ENCODE results near the gene ZBTB44. TPM values are rescaled to one million over a fixed set of nuclear protein-coding genes. Genes with fewer than 3 reads are reported as not detected.
A peak's percentile ranks its signal among the peaks of the same experiment; 100 is the strongest.

ZBTB44 gene
- total RNA-seq, 1 donor from 2014 or later: 43.6 TPM

- H3K4me3 ChIP-seq: no peak overlapping the region
- DNase-seq (ENCODE audit: low spot score): no peak
- no peaks in the 10 kb centered on the region for H4K20me1 ChIP-seq (ENCODE audit: low read depth)
- TF ChIP-seq EZH2phosphoT487 (IDR thresholded peaks at IDR 0.05) (no peak), CTCF (IDR thresholded peaks at IDR 0.05) (no peak), EZH2 (IDR thresholded peaks at IDR 0.05) (no peak)
- H3K4me2 ChIP-seq: no peak overlapping the region
- no peaks in the 10 kb centered on the region for H3K27me3 ChIP-seq
- H3F3A ChIP-seq (ENCODE audit: low read depth): no peaks in the 10 kb centered on the region
- H3K27ac ChIP-seq: no peak overlapping the region
- H3K36me3 Mint-ChIP-seq: no peaks in the 10 kb centered on the region
- H3K4me3 Mint-ChIP-seq: no peak overlapping the region
- no peaks in the 10 kb centered on the region for H3K4me1 Mint-ChIP-seq
- no peaks in the 10 kb centered on the region for H3K4me1 ChIP-seq
- peaks cover 2% of the 10 kb centered on the region for H3K27me3 Mint-ChIP-seq (ENCODE audit: insufficient read depth, low read depth)
- no peaks in the 10 kb centered on the region for H3K36me3 ChIP-seq
- H3K9me3 Mint-ChIP-seq: no peaks in the 10 kb centered on the region
- H3K9me3 ChIP-seq (ENCODE audit: low read depth): no peaks in the 10 kb centered on the region
- H3K79me2 ChIP-seq (ENCODE audit: low read depth): no peaks in the 10 kb centered on the region
- no peak overlapping the region for H3K9ac ChIP-seq
- no peak overlapping the region for H3K27ac Mint-ChIP-seq
- H2AFZ ChIP-seq (replicated peaks): no peak overlapping the region
Observed at GRCh38 chr11:130227373-130227772, 87.3 kb downstream of the ZBTB44 start.

- Mint-ChIP-seq H3K9me3 (no peaks in the 10 kb centered on the region), H3K4me3 (no peak overlapping the region), H3K36me3 (no peaks in the 10 kb centered on the region), H3K27ac (no peak overlapping the region), H3K27me3 (ENCODE audit: insufficient read depth, low read depth) (peaks cover 2% of the 10 kb centered on the region), H3K4me1 (peaks cover 4% of the 10 kb centered on the region)
- Histone ChIP-seq H2AFZ (replicated peaks) (no peak overlapping the region), H3K79me2 (ENCODE audit: low read depth) (no peaks in the 10 kb centered on the region), H3K4me1 (no peaks in the 10 kb centered on the region), H3K9me3 (ENCODE audit: low read depth) (no peaks in the 10 kb centered on the region), H3K36me3 (no peaks in the 10 kb centered on the region), H3K27me3 (no peaks in the 10 kb centered on the region), H4K20me1 (ENCODE audit: low read depth) (no peaks in the 10 kb centered on the region), H3K4me2 (no peak overlapping the region), H3F3A (ENCODE audit: low read depth) (no peaks in the 10 kb centered on the region), H3K4me3 (no peak overlapping the region), H3K27ac (no peak overlapping the region), H3K9ac (no peak overlapping the region)
- no peak for DNase-seq (ENCODE audit: low spot score)
- TF ChIP-seq CTCF (IDR thresholded peaks at IDR 0.05): no peak
- no peak for TF ChIP-seq EZH2 (IDR thresholded peaks at IDR 0.05)
- TF ChIP-seq EZH2phosphoT487 (IDR thresholded peaks at IDR 0.05): no peak
Observed at GRCh38 chr11:130223291-130223971, 91.3 kb downstream of the ZBTB44 start.

GRCh38 chr11:130220311-130221035, 94.2 kb downstream of the ZBTB44 start:
- H3K36me3 Mint-ChIP-seq: no peaks in the 10 kb centered on the region

More at GRCh38 chr11:130220311-130221035, 94.2 kb downstream of the ZBTB44 start:
- Histone ChIP-seq H3K79me2 (ENCODE audit: low read depth) (no peaks in the 10 kb centered on the region), H3K4me3 (no peak overlapping the region), H3K4me1 (no peaks in the 10 kb centered on the region), H3F3A (ENCODE audit: low read depth) (no peaks in the 10 kb centered on the region), H4K20me1 (ENCODE audit: low read depth) (no peaks in the 10 kb centered on the region), H3K4me2 (no peak overlapping the region), H2AFZ (replicated peaks) (no peak overlapping the region), H3K36me3 (no peaks in the 10 kb centered on the region), H3K27ac (no peak overlapping the region), H3K27me3 (no peaks in the 10 kb centered on the region), H3K9me3 (ENCODE audit: low read depth) (no peaks in the 10 kb centered on the region), H3K9ac (no peak overlapping the region)
- Mint-ChIP-seq H3K4me1 (peaks cover 19% of the 10 kb centered on the region), H3K27me3 (ENCODE audit: insufficient read depth, low read depth) (peaks cover 2% of the 10 kb centered on the region), H3K9me3 (no peaks in the 10 kb centered on the region), H3K27ac (peak overlapping the region; percentile 65), H3K4me3 (no peak overlapping the region)
- DNase-seq (ENCODE audit: low spot score): no peak
- TF ChIP-seq EZH2 (IDR thresholded peaks at IDR 0.05): no peak
- no peak for TF ChIP-seq CTCF (IDR thresholded peaks at IDR 0.05)
- no peak for TF ChIP-seq EZH2phosphoT487 (IDR thresholded peaks at IDR 0.05)

Data from neural progenitor cell (in vitro differentiated cells).